Measurements from ENCODE around the gene RCSD1.
"Not testable (repeated sequence)": the region's sequence is repeated elsewhere in the genome, so short reads cannot be mapped to it uniquely, and the experiment has no call there.

The RCSD1 gene, protein sequence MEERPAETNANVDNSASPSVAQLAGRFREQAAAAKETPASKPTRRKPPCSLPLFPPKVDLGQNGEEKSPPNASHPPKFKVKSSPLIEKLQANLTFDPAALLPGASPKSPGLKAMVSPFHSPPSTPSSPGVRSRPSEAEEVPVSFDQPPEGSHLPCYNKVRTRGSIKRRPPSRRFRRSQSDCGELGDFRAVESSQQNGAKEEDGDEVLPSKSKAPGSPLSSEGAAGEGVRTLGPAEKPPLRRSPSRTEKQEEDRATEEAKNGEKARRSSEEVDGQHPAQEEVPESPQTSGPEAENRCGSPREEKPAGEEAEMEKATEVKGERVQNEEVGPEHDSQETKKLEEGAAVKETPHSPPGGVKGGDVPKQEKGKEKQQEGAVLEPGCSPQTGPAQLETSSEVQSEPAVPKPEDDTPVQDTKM

DNA sequence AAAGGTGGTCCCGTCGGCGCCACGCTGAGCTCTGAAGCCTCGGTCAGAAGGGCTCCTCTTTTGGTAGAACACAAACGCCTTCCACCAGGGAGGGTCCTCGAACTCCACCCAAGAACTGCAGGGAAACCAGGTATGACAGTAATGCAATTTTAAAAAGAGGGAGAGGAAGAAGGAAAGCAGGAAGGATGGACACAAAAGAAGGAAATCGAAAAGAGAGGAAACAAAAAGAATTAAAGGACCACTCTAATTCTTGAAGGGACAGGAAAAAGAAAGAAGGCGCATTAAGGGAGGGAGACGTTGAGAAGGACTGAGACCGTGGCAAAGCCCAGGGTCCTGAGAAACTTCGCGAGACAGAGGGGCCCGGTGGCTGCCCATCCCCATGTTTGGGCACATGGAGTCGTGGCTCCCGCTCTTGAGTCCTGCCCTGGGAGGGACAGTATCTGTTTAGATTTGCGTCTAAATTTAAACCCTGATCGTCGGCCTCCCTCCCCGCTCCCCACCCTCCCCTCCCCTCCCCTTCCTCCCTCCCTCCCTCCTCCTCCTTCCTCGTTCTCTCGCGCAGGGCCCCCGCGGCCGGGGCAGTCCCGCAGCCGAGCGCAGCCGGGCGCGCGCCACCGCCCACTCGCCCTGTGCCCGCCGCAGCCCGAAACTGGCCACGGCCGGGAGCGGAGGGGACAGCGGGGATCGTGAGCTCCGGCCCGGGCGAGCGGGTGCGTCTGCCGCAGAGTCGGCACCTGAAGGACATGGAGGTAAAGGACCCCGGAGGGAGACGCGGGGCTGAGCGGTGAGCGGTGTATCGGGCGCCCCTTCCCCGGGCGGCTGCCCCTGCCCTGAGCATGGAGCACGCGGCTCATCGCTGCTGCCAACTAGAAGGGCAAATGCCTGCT, at the start of gene RCSD1:
TSS of gene RCSD1 (plus strand) at position 552 of the 887 bp plus-strand sequence. CDS start at position 744, 192 bp downstream.
- FAIRE-seq: no peak

DNA sequence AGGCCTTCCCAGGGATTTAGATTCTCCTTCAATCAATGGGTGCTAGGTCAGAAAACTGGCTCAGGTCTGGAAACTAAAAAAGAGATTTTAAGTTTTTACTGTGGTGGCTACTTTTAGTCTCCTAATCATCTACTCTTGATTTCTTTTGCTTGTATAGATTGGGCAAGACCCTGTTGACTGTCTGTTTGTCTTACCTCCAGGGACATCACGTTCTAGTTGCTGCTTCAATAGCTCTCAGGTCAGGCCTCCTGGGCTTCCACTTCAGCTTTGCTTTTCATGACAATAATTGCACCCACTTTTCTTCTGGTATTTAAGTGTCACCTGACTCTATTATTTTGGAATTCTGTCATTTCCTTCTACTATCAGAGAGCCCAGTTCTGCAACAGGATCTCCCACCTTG, 48.0 kb upstream of the RCSD1 start:
- no peak for FAIRE-seq

DNA sequence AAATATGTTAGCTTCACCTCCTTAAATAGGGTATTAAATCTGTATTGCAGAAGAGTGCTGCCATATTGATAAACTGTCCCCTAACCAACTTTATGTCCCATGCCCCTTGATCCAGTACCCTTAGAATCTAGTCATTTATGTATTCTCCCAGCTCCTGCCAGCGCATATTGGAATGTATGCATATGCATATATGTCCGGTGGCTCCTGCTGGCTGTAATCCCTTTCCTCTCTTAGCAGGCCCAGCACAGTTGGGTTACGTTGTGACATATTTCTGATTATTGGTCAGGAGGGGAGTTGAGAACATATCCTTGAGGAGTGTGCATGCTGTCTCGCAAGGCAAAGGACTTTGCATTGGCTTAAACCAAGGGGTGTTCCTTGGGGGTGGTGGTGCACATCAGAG, 47.3 kb upstream of the RCSD1 start:
- FAIRE-seq: no peak

DNA sequence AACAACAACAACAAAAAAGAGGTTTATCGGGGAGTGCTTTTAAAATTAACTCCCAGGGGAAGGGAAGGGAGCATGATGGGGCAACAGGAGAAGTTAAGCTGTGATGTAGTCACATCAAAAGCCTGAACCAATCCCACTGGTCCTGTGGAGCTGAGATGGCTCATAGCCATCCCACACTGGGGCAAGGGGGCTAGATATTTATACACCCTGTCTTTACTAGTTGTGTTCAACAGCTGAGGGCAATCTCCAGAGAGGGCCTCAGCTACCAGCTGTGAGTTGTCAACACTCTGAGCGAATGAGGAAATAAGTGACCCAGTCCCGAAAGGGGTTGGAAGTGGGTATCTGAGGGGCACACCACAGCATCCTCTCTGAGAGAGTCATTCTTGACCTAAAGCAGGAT, 45.5 kb upstream of the RCSD1 start:
- FAIRE-seq: no peak

DNA sequence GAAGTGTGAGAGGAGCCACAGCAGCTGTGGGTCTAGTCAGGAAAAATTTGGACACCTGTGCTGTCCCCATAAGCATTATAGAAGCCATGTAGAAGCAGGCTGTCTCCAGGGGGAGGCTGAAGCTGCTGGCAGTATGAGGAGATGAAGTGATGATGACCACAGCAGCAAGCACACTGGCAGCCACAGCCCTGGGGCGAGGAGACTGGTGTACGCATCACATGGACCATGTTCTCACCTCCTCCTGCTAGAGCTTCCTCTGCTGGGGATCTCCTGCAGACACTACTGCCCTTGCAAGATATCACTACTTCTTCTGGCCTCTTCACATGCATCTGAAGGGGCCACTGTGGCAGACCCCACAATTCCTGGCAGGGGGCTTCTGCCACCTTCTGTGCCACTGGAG, 42.7 kb upstream of the RCSD1 start:
- no peak for FAIRE-seq

DNA sequence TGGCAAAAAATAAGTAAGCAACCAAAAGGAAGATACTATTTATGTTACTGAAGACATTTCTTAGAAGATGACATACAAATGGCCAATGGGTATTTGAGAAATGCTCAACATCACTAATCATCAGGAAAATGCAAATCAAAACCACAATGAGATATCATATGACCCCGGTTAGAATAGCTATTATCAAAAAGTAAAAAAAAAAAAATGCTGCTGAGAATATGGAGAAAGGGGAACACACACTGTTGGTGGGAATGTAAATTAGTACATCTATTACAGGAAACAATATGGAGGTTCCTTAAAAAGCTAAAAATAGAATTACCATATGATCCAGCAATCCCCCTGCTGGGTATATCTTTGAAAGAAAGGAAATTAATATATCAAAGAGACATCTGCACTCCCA, 42.2 kb upstream of the RCSD1 start:
- FAIRE-seq: no peak

DNA sequence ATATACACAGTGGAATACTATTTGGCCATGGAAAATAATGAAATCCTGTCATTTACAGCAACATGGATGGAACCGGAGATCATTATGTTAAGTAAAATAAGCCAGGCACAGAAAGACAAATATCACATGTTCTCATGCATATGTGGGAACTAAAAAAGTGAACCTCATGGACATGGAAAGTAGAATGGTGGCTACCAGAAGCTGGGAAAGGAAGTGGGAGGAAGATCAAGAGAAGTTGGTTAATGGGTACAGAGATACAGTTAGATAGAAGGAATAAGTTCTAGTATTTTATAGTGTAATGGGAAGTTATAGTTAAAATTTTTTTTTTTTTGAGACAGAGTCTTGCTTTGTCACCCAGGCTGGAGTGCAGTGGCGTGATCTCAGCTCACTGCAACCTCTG, 41.7 kb upstream of the RCSD1 start:
- no peak for FAIRE-seq

DNA sequence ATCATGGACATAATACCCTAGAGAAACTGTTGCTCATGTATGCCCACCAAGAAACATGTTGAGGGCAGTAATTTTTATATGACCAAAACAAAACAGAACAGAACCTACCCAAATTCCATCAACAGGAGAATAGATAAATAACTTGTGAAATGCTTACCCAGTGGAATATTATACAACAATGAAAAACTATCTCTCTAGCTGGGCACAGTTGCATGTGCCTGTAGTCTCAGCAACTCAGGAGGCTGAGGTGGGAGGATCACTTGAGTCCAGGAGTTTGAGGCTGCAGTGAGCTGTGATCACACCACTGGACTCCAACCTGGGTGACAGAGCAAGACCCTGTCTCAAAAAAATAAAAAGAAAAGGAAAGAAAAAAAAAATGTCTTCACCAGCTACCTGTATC, 37.6 kb upstream of the RCSD1 start:
- FAIRE-seq: no peak

DNA sequence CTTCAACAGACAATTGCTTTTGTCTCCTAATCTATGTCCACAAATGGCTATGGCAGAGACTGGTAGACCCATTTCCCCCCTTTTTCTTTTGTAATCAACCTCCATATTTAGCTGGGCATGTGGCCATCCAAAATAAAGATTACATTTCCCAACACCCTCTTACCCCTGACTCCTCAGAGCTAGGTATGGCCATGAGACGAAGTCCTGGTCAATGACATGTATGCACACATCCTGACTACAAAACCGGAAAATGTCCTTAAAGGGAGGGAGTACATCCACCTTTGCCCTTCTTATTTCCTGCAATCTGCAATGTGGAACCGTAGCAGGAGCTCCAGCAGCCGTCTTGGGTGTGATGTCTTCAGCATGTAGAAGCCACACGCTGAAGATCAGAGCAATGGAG, 36.2 kb upstream of the RCSD1 start:
- FAIRE-seq: no peak

DNA sequence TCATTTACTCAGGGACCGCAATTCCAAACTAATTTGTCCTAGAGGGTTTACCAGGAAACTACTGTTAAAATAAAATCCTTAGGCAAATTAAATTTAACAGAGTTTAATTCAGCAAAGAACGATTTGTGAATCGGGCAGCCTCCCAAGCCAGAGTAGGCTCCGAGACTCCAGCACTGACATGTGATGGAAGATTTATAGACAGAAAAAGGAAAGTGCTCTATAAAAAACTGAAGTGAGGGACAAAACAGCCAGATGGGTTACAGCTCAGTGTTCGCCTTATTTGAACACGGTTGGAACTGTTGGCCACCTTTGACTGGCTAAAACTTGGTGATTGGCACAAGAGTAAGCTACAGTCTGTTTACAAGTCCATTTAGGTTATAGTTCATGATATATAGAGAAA, 35.2 kb upstream of the RCSD1 start:
- no peak for FAIRE-seq

DNA sequence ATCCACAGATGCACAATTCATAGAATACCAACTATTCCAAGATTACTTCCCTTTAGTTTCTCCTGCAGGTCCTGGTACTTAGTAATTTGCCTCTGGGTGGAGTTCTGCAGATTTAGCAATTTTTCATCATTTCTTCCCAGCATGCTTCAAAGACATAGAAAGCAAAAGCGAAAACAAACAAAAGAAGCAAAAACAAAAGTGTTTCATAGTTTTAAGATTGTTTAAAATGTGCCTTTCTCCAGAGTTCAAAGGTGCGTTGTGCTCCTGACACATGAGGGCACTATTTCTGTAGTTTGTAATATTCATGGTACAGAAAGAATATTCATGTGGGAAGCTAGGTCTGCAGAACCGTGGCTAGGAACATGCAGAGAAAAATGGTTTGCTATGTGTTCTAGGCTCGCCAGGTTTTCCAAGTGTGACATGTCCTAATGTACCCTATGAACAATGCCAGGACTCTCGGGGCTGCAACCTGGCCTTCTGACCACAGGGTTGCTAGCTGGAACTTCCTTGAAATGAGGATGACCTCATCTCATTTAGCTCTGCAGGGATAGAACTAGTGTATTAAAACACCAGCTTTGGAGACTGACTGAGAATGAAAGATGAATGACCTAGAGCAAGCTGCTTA, 30.0 kb upstream of the RCSD1 start:
- no peak for FAIRE-seq

DNA sequence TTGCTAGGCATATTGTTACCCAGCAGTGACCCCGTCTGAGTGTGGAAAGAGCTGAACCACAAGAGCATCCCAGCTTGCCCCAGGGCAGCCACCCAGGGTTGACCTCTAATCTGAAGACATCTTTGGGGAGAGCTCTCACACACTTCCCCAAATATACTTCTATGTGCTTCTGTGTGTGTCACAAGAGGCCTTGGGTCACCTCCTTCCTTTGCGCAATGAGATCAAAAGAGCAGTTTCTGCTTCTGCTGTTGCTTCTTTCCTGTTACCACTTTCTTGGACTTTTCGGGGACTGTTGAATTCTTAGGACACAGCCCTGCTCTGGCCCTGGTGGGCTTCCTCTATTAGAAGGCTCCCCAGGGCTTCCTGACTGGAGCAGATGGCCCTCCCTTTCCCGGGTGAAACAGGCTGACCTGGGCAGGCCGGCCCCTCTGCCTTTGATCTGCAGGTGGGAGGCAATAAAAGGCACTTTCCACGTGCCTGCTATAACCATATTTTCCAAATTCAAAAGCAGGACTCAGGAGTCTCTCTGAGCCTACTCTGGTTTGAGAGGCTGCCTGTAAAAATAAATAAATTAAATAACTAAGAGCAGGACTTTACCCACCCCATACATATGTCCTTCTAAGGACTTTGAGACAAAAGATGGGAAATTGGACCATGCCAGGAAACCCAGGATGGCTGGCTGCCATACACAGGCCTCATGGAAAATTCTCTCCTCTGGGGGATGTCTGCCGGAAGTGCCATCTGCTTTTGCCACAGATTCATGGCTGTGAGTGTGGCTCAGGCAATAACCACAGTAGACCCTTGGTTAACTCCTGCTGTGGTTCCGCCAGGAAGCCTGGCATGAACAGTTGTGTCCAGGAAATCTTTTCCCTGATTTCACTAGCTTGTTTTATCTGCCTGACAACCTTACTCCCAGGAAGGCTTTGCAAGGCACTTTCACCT, 28.3 kb upstream of the RCSD1 start:
- FAIRE-seq: no peak

DNA sequence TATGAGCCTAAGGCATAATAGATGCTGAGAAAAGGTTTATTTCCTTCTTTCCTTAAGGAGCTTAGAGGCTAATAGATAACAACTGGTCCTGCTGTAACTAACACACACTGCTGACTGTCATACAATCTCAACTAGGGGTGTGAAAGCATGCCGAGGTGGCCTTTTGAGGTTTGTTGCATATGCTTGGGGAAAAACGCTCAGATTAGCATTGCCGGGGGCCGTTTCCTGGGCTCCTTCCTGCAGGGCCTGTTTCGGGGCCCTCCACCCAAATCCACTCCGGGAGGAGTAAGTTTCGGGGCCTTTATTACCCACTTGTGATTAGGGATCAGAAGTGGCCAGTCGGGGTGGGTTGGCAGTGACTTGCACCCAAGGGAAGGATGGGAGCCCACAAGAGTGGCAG, 27.2 kb upstream of the RCSD1 start:
- FAIRE-seq: no peak

DNA sequence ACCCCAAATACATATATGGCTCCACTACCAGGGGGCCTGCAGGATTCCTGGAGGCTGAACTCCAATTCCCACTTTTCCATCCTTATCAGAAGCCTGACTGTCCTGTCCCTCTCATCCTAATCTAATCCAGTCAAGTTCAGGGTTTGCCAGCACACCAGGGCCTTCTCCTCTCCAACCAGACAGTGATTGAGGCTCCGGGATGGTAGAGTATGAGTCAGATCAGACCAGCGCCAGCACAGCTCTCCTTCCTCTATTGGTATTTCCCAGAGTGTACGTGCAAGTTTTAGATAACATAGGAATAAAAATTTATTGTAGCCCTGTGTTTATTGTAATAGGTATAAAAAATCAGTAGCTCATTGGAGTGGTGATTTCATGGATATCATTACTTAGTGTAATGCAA, 24.5 kb upstream of the RCSD1 start:
- FAIRE-seq: no peak

DNA sequence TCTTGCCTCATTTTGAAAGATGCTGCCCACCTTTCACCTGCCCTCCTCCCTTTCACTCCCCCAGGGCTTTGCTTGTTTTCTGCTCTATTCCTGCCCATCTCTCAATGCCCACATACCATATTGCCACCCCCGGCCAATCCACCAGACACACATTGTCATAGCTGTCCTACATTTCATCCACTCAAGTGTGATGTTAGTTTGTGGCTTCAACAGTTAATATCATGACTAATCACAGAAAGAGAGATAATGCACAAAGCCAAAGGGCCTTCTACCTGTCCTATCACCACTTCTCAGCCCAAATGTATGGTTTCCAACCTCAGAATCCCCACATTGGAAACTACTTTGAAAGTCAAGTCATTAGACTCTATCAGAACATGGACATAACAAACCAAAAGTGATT, 18.0 kb upstream of the RCSD1 start:
- no peak for FAIRE-seq

DNA sequence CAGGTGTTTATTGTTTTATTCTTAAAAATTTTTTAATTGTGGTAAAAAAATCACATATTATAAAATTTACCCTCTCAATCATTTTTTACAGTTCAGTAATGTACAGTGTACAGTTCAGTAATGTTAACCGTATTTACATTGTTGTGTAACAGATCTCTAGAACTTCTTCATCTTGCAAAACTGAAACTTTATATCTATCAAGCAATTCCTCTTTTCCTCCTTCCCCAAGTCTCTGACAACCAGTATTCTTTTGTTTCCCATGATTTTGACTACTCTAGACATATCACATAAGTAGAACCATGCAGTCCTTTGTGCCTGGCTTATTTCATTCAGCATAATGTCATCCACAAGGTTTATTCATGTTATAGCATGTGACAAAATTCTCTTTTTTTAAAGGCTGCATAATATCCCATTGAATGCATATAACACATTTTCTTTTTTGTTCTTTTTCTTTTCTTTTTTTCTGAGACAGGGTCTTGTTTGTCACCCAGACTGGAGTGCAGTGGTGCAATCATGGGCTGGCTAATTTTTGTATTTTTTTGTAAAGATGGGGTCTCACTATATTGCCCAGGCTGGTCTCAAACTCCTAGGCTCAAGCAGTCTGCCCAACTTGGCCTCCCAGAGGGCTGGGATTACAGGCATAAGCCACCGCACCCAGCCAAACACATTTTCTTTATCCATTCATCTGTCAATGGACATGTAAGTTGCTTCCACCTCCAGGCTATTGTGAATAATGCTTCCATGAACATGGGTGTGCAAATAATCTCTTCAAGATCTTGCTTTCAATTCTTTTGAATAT, 17.2 kb upstream of the RCSD1 start:
- FAIRE-seq: no peak

DNA sequence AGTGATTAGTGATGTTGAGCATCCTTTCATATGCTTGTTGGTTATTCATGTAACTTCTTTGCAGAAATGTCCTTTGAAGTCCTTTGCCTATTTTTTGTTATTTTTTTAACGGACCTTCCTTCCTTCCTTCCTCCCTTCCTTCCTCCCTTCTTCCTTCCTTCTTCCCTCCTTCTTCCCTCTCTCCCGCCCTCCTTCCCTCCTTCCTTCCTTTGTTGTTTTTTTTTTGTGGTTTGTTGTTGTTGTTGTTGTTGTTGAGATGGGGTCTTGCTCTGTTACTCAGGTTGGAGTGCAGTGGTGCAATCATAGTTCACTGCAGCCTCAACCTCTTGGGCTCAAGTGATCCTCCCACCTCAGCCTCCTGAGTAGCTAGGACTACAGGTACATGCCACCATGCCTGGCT, 16.0 kb upstream of the RCSD1 start:
- FAIRE-seq: not testable (repeated sequence)

DNA sequence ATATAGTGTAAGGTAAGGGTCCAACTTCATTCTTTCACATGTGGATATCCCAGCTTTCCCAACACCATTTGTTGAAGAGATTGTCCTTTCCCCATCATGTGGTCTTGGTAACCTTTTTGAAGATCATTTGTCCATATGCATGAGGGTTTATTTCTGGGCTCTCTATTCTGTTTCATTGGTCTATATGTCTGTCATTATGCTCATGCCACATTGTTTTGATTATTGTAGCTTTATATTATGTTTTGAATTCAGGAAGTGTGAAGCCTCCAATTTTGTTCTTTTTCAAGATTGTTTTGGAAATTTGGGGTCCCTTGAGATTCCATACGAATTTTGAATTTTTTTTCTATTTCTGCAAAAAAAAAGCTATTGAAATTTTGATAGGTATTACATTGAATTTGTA, 15.2 kb upstream of the RCSD1 start:
- no peak for FAIRE-seq

DNA sequence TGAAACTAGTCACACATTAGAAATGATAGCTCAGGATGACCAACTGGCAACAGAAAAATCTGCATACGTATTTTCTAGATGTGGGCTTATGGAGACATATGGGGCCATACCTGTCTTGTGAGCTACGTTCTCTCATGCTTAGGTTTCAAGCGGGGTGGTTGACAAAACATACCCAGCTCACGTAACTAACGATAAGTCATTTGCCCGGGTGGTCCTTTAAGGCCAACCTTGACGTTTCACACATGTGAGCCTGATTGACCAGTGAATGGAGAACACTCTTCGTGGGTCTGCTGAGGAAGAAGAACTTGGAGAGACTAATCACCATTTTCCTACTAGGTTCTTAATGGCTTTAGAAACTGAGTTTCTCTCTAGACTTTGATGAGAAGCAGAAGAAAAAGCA, 13.5 kb upstream of the RCSD1 start:
- FAIRE-seq: no peak

DNA sequence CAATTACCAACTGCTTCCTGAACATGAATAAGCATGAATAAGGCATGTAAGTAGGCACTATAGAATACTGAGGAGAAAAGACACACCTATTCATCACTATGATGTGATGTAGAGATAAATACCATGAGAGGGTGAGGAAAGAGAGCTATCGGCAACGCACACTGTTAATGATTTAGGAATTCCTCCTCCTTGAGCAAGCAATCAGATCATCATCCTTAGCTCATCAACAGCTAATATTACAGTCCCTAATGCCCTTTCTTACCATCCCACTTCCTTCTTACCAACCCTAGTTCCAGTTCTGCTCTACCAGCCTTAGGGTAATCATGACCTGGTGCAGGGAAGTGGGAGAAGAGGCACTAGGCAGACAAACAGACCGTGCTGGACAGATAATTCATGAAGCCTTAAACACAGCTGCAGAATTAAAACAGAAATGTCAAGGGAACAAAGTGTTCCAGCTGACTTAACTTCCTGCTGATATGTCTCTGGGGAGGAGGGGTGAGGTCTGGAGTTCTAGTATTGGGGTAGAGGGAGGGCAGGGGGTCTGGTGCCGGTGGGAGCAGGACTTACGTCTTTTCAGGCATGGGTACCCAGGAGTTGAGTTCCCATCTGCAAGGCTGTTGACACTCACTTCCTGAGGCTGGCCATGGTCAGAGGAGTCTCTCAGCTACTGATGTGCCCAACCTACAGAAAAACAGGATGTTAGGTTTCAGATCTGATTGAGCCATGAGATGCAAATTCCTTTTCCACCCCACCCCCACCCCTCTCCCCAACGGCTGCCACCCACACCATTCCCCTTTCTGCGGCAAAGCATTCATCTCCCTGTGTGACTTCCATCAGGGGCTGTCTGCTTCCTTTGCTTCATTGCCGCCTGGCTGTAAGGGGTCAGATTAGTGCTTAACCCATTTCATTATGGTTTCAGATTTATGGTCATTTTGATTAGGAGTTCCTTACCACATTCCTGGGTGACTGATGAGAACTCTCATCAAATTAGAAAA, 12.6 kb upstream of the RCSD1 start:
- FAIRE-seq: no peak

Data from islet of Langerhans (tissue), 1 donor.